HepG2 (cell line): ENCODE results near the gene ANKRD13D. TPM values are rescaled to one million over a fixed set of nuclear protein-coding genes. Genes with fewer than 3 reads are reported as not detected.
A peak's percentile ranks its signal among the peaks of the same experiment; 100 is the strongest.

Source experiments
- FOSL1 ChIP-seq: sonication (generic); formaldehyde crosslinking; IDR thresholded peaks from 2 replicates; pipeline ENCODE4 v1.9.0; 2021; ENCODE audit warnings: missing genetic modification reagents, borderline replicate concordance
- HDAC1 ChIP-seq: sonication (generic); formaldehyde crosslinking; IDR thresholded peaks from 2 replicates; pipeline ENCODE4 v1.5.1; 2020; ENCODE audit warnings: mild to moderate bottlenecking, missing genetic modification reagents
- MED8 ChIP-seq: sonication (generic); formaldehyde crosslinking; IDR thresholded peaks from 2 replicates; pipeline ENCODE4 v1.8.1; 2023; ENCODE audit warnings: mild to moderate bottlenecking, missing genetic modification reagents; ENCODE audit not compliant: insufficient replicate concordance
- MTF1 ChIP-seq: sonication (generic); formaldehyde crosslinking; IDR thresholded peaks from 2 replicates; pipeline ENCODE4 v1.5.0; 2020; ENCODE audit warnings: missing genetic modification reagents
- ZNF121 ChIP-seq: sonication (generic); formaldehyde crosslinking; IDR thresholded peaks from 2 replicates; pipeline ENCODE4 v1.5.0; 2020; ENCODE audit warnings: mild to moderate bottlenecking, missing genetic modification reagents
- ZNF34 ChIP-seq: sonication (generic); formaldehyde crosslinking; IDR thresholded peaks from 2 replicates; pipeline ENCODE4 v1.4.0; 2020; ENCODE audit warnings: mild to moderate bottlenecking, missing genetic modification reagents, borderline replicate concordance
- ZNF558 ChIP-seq: sonication (generic); formaldehyde crosslinking; IDR thresholded peaks from 2 replicates; pipeline ENCODE4 v1.9.0; 2022; ENCODE audit warnings: mild to moderate bottlenecking, missing genetic modification reagents, borderline replicate concordance
- ZNF607 ChIP-seq: sonication (generic); formaldehyde crosslinking; IDR thresholded peaks from 2 replicates; pipeline ENCODE4 v1.5.1; 2020; ENCODE audit warnings: missing genetic modification reagents, mild to moderate bottlenecking, borderline replicate concordance
- polyA plus RNA-seq, 8 experiments: library from polyadenylated mRNA; depleted of rRNA in 3 of 8; stranded (reverse) in 7 of 8; unstranded in 1 of 8; fragments of >200 nt; fragmentation: Illumina TruSeq in 4 of 8; extraction: Trizol in 4 of 8; gene quantifications; 2 replicates each; pipeline versions ENCODE4 v1.2.1 to v1.2.3, GENCODE V29; 2011 to 2016; ENCODE audit warnings: low read depth in 4 of 8, missing spikeins in 1 of 8, mixed read lengths in 1 of 8; ENCODE audit not compliant: insufficient read depth in 1 of 8
- total RNA-seq, 5 experiments: library from RNA; depleted of rRNA; stranded (reverse); fragments of >200 nt; fragmentation: Illumina TruSeq; extraction: Trizol; gene quantifications; 2 replicates each; pipeline ENCODE4 v1.2.3, GENCODE V29; 2016; ENCODE audit warnings: low read depth in 1 of 5
- TF ChIP-seq, protein P1 (sequence below): sonication (generic); formaldehyde crosslinking; IDR thresholded peaks from 2 replicates; pipeline ENCODE4 v1.9.0; 2022; ENCODE audit warnings: low read depth, missing genetic modification reagents
- TF ChIP-seq, protein P2 (sequence below): sonication (generic); formaldehyde crosslinking; IDR thresholded peaks from 2 replicates; pipeline ENCODE4 v1.5.0; 2020; ENCODE audit warnings: mild to moderate bottlenecking, missing genetic modification reagents, borderline replicate concordance
- TF ChIP-seq, protein P3 (sequence below): sonication (generic); formaldehyde crosslinking; IDR thresholded peaks from 2 replicates; pipeline ENCODE4 v1.4.0; 2020; ENCODE audit warnings: mild to moderate bottlenecking, missing genetic modification reagents, borderline replicate concordance
- TF ChIP-seq, protein P4 (sequence below): sonication (generic); formaldehyde crosslinking; IDR thresholded peaks from 2 replicates; pipeline ENCODE4 v1.5.0; 2020; ENCODE audit warnings: missing genetic modification reagents

Gene ANKRD13D
- total and polyA plus RNA-seq, 2 of the 13 experiments (the other 11 are each of a cell fraction or from before 2014, with no cell fraction given): 18.6 to 27.3 TPM

DNA sequence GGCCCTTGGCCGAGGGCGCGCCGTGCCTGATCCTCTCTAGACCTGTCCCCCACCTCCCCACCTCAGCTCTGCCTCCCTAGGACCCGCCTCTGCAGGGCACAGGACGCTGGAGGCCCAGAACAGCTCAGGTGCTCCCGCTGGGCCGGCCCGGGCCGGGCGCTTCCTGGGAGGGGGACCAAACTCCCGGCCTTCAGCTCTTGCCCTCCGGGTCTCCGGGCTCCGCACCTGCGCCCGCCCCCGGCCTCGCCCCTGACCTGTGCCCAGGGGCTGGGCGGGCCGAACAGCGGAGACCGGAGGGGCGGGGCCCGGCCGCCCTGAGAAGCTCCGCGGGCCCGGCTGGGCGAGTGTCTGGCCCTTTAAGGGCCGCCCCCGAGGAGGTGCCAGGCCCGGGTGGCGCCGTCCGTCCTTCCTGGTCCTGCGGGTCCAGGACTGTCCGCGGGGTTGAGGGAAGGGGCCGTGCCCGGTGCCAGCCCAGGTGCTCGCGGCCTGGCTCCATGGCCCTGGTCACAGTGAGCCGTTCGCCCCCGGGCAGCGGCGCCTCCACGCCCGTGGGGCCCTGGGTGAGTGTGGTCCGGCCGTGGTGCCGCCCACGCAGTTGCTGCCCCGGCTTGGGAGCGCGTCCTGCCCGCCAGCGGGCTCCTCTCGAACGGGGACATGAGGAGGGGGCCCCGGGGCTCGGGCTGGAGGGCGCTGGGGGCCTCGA is 14.2 kb downstream of the ANKRD13D start, which contains the start of gene SSH3 (continued):
- TF ChIP-seq, protein P1, sequence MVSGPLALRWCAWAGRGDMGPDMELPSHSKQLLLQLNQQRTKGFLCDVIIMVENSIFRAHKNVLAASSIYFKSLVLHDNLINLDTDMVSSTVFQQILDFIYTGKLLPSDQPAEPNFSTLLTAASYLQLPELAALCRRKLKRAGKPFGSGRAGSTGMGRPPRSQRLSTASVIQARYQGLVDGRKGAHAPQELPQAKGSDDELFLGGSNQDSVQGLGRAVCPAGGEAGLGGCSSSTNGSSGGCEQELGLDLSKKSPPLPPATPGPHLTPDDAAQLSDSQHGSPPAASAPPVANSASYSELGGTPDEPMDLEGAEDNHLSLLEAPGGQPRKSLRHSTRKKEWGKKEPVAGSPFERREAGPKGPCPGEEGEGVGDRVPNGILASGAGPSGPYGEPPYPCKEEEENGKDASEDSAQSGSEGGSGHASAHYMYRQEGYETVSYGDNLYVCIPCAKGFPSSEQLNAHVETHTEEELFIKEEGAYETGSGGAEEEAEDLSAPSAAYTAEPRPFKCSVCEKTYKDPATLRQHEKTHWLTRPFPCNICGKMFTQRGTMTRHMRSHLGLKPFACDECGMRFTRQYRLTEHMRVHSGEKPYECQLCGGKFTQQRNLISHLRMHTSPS (CRISPR knock-in tag): peak; percentile 90
- no peak; the same call in 1 of the 2 replicates for TF ChIP-seq ZNF607
- peak; percentile 26; the same call in 1 of the 2 replicates for TF ChIP-seq FOSL1 (CRISPR knock-in tag)
- TF ChIP-seq ZNF34: no peak
- TF ChIP-seq ZNF558 (CRISPR knock-in tag): no peak; the same call in 1 of the 2 replicates
- peak; percentile 64 for TF ChIP-seq HDAC1 (CRISPR knock-in tag)
- TF ChIP-seq, protein P2, sequence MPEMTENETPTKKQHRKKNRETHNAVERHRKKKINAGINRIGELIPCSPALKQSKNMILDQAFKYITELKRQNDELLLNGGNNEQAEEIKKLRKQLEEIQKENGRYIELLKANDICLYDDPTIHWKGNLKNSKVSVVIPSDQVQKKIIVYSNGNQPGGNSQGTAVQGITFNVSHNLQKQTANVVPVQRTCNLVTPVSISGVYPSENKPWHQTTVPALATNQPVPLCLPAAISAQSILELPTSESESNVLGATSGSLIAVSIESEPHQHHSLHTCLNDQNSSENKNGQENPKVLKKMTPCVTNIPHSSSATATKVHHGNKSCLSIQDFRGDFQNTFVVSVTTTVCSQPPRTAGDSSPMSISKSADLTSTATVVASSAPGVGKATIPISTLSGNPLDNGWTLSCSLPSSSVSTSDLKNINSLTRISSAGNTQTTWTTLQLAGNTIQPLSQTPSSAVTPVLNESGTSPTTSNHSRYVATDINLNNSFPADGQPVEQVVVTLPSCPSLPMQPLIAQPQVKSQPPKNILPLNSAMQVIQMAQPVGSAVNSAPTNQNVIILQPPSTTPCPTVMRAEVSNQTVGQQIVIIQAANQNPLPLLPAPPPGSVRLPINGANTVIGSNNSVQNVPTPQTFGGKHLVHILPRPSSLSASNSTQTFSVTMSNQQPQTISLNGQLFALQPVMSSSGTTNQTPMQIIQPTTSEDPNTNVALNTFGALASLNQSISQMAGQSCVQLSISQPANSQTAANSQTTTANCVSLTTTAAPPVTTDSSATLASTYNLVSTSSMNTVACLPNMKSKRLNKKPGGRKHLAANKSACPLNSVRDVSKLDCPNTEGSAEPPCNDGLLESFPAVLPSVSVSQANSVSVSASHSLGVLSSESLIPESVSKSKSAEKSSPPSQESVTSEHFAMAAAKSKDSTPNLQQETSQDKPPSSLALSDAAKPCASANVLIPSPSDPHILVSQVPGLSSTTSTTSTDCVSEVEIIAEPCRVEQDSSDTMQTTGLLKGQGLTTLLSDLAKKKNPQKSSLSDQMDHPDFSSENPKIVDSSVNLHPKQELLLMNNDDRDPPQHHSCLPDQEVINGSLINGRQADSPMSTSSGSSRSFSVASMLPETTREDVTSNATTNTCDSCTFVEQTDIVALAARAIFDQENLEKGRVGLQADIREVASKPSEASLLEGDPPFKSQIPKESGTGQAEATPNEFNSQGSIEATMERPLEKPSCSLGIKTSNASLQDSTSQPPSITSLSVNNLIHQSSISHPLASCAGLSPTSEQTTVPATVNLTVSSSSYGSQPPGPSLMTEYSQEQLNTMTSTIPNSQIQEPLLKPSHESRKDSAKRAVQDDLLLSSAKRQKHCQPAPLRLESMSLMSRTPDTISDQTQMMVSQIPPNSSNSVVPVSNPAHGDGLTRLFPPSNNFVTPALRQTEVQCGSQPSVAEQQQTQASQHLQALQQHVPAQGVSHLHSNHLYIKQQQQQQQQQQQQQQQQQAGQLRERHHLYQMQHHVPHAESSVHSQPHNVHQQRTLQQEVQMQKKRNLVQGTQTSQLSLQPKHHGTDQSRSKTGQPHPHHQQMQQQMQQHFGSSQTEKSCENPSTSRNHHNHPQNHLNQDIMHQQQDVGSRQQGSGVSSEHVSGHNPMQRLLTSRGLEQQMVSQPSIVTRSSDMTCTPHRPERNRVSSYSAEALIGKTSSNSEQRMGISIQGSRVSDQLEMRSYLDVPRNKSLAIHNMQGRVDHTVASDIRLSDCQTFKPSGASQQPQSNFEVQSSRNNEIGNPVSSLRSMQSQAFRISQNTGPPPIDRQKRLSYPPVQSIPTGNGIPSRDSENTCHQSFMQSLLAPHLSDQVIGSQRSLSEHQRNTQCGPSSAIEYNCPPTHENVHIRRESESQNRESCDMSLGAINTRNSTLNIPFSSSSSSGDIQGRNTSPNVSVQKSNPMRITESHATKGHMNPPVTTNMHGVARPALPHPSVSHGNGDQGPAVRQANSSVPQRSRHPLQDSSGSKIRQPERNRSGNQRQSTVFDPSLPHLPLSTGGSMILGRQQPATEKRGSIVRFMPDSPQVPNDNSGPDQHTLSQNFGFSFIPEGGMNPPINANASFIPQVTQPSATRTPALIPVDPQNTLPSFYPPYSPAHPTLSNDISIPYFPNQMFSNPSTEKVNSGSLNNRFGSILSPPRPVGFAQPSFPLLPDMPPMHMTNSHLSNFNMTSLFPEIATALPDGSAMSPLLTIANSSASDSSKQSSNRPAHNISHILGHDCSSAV (CRISPR knock-in tag): no peak
- TF ChIP-seq, protein P3, sequence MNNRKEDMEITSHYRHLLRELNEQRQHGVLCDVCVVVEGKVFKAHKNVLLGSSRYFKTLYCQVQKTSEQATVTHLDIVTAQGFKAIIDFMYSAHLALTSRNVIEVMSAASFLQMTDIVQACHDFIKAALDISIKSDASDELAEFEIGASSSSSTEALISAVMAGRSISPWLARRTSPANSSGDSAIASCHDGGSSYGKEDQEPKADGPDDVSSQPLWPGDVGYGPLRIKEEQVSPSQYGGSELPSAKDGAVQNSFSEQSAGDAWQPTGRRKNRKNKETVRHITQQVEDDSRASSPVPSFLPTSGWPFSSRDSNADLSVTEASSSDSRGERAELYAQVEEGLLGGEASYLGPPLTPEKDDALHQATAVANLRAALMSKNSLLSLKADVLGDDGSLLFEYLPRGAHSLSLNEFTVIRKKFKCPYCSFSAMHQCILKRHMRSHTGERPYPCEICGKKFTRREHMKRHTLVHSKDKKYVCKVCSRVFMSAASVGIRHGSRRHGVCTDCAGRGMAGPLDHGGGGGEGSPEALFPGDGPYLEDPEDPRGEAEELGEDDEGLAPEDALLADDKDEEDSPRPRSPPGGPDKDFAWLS (CRISPR knock-in tag): no peak
- peak; percentile 1; the same call in 1 of the 2 replicates for TF ChIP-seq MTF1 (CRISPR knock-in tag)
- TF ChIP-seq MED8: peak; percentile 15
- TF ChIP-seq, protein P4, sequence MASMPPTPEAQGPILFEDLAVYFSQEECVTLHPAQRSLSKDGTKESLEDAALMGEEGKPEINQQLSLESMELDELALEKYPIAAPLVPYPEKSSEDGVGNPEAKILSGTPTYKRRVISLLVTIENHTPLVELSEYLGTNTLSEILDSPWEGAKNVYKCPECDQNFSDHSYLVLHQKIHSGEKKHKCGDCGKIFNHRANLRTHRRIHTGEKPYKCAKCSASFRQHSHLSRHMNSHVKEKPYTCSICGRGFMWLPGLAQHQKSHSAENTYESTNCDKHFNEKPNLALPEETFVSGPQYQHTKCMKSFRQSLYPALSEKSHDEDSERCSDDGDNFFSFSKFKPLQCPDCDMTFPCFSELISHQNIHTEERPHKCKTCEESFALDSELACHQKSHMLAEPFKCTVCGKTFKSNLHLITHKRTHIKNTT: no peak
- no peak for TF ChIP-seq ZNF121 (CRISPR knock-in tag)
